Ishikawa (cell line): ENCODE measurements around the gene TRERF1.

ENCODE experiments used
- CEBPB ChIP-seq: IDR thresholded peaks from 2 replicates; pipeline ENCODE4 v1.6.1; 2012
- CREB1 ChIP-seq: IDR thresholded peaks from 2 replicates; pipeline ENCODE4 v1.6.1; 2012; ENCODE audit warnings: low read depth
- EGR1 ChIP-seq: IDR thresholded peaks from 2 replicates; pipeline ENCODE4 v1.6.1; 2012
- EP300 ChIP-seq: IDR thresholded peaks from 2 replicates; pipeline ENCODE4 v1.6.1; 2012; ENCODE audit warnings: borderline replicate concordance
- FOXM1 ChIP-seq: IDR thresholded peaks from 2 replicates; pipeline ENCODE4 v1.6.1; 2012; ENCODE audit warnings: low read depth, borderline replicate concordance
- MAX ChIP-seq: IDR thresholded peaks from 2 replicates; pipeline ENCODE4 v1.6.1; 2012
- NFIC ChIP-seq: IDR thresholded peaks from 2 replicates; pipeline ENCODE4 v1.6.1; 2012
- RAD21 ChIP-seq: IDR thresholded peaks from 2 replicates; pipeline ENCODE4 v1.6.1; 2012; ENCODE audit warnings: low read depth
- TAF1 ChIP-seq: IDR thresholded peaks from 2 replicates; pipeline ENCODE4 v1.6.1; 2012; ENCODE audit warnings: low read depth, mild to moderate bottlenecking
- TCF12 ChIP-seq: IDR thresholded peaks from 2 replicates; pipeline ENCODE4 v1.6.1; 2012; ENCODE audit warnings: low read depth
- TEAD4 ChIP-seq: IDR thresholded peaks from 2 replicates; pipeline ENCODE4 v1.6.1; 2012
- YY1 ChIP-seq: IDR thresholded peaks from 2 replicates; pipeline ENCODE4 v1.6.1; 2012; ENCODE audit warnings: low read depth
- ZBTB7A ChIP-seq: IDR thresholded peaks from 2 replicates; pipeline ENCODE4 v1.6.1; 2012; ENCODE audit warnings: low read depth
- TF ChIP-seq, protein P1 (sequence below): IDR thresholded peaks from 2 replicates; pipeline ENCODE4 v1.6.1; 2012
- TF ChIP-seq, protein P2 (sequence below): IDR thresholded peaks from 2 replicates; pipeline ENCODE4 v1.6.1; 2012; ENCODE audit warnings: low read depth, mild to moderate bottlenecking

TRERF1 gene

GRCh38 chr6:42220807-42221206 is 230.9 kb downstream of the TRERF1 start:
- no peak for TF ChIP-seq TCF12
- no peak for TF ChIP-seq RAD21
- no peak for TF ChIP-seq TEAD4
- no peak for TF ChIP-seq ZBTB7A
- no peak for TF ChIP-seq EP300
- TF ChIP-seq, protein P1, sequence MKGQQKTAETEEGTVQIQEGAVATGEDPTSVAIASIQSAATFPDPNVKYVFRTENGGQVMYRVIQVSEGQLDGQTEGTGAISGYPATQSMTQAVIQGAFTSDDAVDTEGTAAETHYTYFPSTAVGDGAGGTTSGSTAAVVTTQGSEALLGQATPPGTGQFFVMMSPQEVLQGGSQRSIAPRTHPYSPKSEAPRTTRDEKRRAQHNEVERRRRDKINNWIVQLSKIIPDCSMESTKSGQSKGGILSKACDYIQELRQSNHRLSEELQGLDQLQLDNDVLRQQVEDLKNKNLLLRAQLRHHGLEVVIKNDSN: no peak
- no peak for TF ChIP-seq FOXM1
- no peak for TF ChIP-seq CREB1
- TF ChIP-seq CEBPB: no peak
- no peak for TF ChIP-seq TAF1
- TF ChIP-seq EGR1: no peak
- no peak for TF ChIP-seq YY1
- TF ChIP-seq MAX: no peak
- TF ChIP-seq NFIC: no peak
- TF ChIP-seq, protein P2, sequence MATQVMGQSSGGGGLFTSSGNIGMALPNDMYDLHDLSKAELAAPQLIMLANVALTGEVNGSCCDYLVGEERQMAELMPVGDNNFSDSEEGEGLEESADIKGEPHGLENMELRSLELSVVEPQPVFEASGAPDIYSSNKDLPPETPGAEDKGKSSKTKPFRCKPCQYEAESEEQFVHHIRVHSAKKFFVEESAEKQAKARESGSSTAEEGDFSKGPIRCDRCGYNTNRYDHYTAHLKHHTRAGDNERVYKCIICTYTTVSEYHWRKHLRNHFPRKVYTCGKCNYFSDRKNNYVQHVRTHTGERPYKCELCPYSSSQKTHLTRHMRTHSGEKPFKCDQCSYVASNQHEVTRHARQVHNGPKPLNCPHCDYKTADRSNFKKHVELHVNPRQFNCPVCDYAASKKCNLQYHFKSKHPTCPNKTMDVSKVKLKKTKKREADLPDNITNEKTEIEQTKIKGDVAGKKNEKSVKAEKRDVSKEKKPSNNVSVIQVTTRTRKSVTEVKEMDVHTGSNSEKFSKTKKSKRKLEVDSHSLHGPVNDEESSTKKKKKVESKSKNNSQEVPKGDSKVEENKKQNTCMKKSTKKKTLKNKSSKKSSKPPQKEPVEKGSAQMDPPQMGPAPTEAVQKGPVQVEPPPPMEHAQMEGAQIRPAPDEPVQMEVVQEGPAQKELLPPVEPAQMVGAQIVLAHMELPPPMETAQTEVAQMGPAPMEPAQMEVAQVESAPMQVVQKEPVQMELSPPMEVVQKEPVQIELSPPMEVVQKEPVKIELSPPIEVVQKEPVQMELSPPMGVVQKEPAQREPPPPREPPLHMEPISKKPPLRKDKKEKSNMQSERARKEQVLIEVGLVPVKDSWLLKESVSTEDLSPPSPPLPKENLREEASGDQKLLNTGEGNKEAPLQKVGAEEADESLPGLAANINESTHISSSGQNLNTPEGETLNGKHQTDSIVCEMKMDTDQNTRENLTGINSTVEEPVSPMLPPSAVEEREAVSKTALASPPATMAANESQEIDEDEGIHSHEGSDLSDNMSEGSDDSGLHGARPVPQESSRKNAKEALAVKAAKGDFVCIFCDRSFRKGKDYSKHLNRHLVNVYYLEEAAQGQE: no peak

DNA sequence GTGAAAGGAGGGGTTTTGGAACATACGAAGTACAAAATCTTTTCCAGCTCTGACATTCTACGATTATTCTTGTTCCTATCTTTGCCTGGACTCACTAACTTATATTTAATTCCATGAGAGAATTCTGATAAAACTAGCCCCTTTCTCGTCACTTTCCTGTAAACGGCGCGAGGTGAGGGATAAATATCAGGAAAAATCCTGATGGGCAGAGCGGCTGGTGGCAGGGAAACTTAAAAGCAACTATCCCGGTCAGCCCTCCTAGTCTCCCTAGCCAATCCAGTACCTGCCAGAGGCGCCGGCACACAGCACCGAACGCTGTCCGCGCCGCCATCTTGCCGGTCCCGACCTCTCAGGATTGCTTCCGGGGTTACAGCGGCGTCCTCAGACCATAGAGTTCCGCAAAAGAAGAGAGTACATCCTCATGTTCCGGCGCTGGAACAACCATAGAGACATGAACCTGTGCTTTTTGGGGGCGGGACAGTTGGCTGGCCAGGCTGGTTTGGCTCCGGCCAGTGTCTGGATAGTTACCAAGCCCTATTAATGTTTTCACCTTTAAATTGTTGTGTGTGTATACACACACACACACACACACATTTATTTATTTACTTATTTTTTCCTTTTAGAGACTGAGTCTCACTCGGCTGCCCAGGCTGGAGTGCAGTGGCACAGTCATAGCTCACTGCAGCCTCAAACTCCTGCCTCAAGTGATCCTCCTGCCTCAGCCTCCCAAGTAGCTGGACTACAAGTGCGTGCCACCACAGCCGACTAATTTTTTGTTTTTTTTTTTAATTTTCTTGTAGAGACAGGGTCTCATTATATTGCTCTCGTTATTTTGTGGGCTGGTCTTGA is 234.0 kb downstream of the TRERF1 start, which contains the start of gene MRPS10:
Gene MRPS10 (minus strand): TSS at position 343 of the 849 bp plus-strand sequence. CDS start 12 bp downstream, at position 331.
- TF ChIP-seq, protein P1: peak; percentile 28; the same call in 1 of the 2 replicates
- TF ChIP-seq NFIC (0 out of 2 replicates have a peak, but pooled peaks have one; percentile 20), EGR1 (peak; percentile 42; the same call in 1 of the 2 replicates), YY1 (peak; percentile 99), ZBTB7A (no peak), TAF1 (peak; percentile 100), EP300 (no peak), CREB1 (peak; percentile 53; the same call in 1 of the 2 replicates), TCF12 (peak; percentile 76), FOXM1 (peak; percentile 49; the same call in 1 of the 2 replicates), MAX (peak; percentile 68), TEAD4 (peak; percentile 31; the same call in 1 of the 2 replicates), RAD21 (peak; percentile 14; the same call in 1 of the 2 replicates), CEBPB (no peak)
- TF ChIP-seq, protein P2: 0 out of 2 replicates have a peak, but pooled peaks have one; percentile 37

DNA sequence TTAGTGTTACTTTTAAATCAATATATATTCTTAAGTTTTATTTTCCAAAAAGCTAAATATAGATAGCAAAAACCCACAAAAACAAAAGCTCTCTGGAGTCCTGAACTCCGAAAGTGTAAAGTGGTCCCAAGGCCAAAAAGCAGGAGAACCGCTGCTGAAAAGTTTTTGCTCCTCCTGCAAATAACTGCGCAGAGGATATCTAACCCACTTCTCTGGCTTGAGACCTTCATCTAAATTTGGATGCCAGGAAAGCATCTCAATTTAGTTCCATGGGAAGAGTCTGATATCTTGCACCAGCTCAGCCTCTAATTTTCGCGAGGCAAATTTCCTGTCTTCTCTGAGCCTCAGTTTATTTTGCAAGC is 234.6 kb downstream of the TRERF1 start:
- TF ChIP-seq EP300 (no peak), FOXM1 (no peak), CEBPB (no peak), RAD21 (no peak), TCF12 (no peak), CREB1 (no peak), YY1 (no peak), NFIC (no peak), TAF1 (no peak), MAX (no peak), TEAD4 (no peak), EGR1 (no peak), ZBTB7A (no peak)
- TF ChIP-seq, protein P1: no peak
- TF ChIP-seq, protein P2: no peak
